ENCODE data around the gene HIKESHI. TPM values are rescaled to one million over a fixed set of nuclear protein-coding genes. Genes with fewer than 3 reads are reported as not detected.

HIKESHI gene
- total RNA-seq, 1 experiment from 2014 or later, result 38.2 TPM

GRCh38 chr11:86365546-86365945, 63.5 kb downstream of the HIKESHI start:
- H4K20me1 ChIP-seq (ENCODE audit: insufficient read depth), result no peaks in the 10 kb centered on the region
- CTCF ChIA-PET, result no interaction called here

More at GRCh38 chr11:86365546-86365945, 63.5 kb downstream of the HIKESHI start:
- no peaks in the 10 kb centered on the region for H3K9me3 ChIP-seq (ENCODE audit: control insufficient read depth in 1 of 2, insufficient read depth in 1 of 2, low read depth in 1 of 2, low read length in 2 of 2)
- no peak for ATAC-seq
- ChIA-PET POLR2A (no interaction called here), RAD21 (ENCODE audit: low non-redundant PET in 1 of 2, low total read pairs in 2 of 2, uncharacterized antibody in 2 of 2, unreplicated experiment in 2 of 2) (no interaction called here)
- no peak overlapping the region for H3K4me2 ChIP-seq (ENCODE audit: low read length)
- H3K9me2 ChIP-seq (ENCODE audit: insufficient read depth), result no peaks in the 10 kb centered on the region
- no peaks in the 10 kb centered on the region for H3K27me3 ChIP-seq (ENCODE audit: insufficient read depth, low read length)
- no peak overlapping the region for H3K9ac ChIP-seq (ENCODE audit: low read length)
- H2AFZ ChIP-seq (ENCODE audit: low read depth, low read length, poor library complexity, severe bottlenecking), result no peak overlapping the region
- H3K4me3 ChIP-seq (replicated peaks in 1 of 2; ENCODE audit: low read depth in 1 of 2, low read length in 2 of 2), result no peak overlapping the region
- H3K36me3 ChIP-seq (ENCODE audit: control insufficient read depth in 1 of 2, insufficient read depth in 2 of 2, low read length in 2 of 2), result no peaks in the 10 kb centered on the region
- intact Hi-C loops (cut with micrococcal nuclease), result no loop called here
- H3K4me1 ChIP-seq (ENCODE audit: control insufficient read depth in 1 of 2, insufficient read depth in 2 of 2, low read length in 2 of 2), result no peaks in the 10 kb centered on the region
- H3K27ac ChIP-seq (ENCODE audit: low read depth, low read length), result no peak overlapping the region
- no TSS peak for BruUV-seq (replicated peaks)
- DNase-seq (ENCODE audit: low read depth, low spot score), result no peak
- TF ChIP-seq EZH2 (IDR thresholded peaks at IDR 0.05), result no peak
- no peak for TF ChIP-seq SRF (IDR thresholded peaks at IDR 0.05; ENCODE audit: low read depth)
- no peak for TF ChIP-seq EGR1 (IDR thresholded peaks at IDR 0.05; ENCODE audit: low read depth)
- no peak for TF ChIP-seq CBX3 (IDR thresholded peaks at IDR 0.05; ENCODE audit: low read depth)
- TF ChIP-seq, protein P1, sequence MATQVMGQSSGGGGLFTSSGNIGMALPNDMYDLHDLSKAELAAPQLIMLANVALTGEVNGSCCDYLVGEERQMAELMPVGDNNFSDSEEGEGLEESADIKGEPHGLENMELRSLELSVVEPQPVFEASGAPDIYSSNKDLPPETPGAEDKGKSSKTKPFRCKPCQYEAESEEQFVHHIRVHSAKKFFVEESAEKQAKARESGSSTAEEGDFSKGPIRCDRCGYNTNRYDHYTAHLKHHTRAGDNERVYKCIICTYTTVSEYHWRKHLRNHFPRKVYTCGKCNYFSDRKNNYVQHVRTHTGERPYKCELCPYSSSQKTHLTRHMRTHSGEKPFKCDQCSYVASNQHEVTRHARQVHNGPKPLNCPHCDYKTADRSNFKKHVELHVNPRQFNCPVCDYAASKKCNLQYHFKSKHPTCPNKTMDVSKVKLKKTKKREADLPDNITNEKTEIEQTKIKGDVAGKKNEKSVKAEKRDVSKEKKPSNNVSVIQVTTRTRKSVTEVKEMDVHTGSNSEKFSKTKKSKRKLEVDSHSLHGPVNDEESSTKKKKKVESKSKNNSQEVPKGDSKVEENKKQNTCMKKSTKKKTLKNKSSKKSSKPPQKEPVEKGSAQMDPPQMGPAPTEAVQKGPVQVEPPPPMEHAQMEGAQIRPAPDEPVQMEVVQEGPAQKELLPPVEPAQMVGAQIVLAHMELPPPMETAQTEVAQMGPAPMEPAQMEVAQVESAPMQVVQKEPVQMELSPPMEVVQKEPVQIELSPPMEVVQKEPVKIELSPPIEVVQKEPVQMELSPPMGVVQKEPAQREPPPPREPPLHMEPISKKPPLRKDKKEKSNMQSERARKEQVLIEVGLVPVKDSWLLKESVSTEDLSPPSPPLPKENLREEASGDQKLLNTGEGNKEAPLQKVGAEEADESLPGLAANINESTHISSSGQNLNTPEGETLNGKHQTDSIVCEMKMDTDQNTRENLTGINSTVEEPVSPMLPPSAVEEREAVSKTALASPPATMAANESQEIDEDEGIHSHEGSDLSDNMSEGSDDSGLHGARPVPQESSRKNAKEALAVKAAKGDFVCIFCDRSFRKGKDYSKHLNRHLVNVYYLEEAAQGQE (IDR thresholded peaks at IDR 0.05; ENCODE audit: low read depth), result no peak
- no peak for TF ChIP-seq TCF7L2 (IDR thresholded peaks at IDR 0.05; ENCODE audit: borderline replicate concordance, extremely low read depth, insufficient read depth, insufficient read length)
- no peak for TF ChIP-seq POLR2AphosphoS5 (IDR thresholded peaks at IDR 0.05; ENCODE audit: low read depth, low read length)
- TF ChIP-seq CEBPB (IDR thresholded peaks at IDR 0.05; ENCODE audit: low read depth), result no peak
- no peaks in the 10 kb centered on the region for H3K79me2 ChIP-seq (ENCODE audit: insufficient read depth, low read length)
